IPS-20b (cell line): ENCODE measurements around the gene NEO1.

Experiments used
- H3K27ac ChIP-seq: one replicate; pipeline ENCODE4 v1.5.1; 2013; ENCODE audit warnings: low read length
- H3K27me3 ChIP-seq: 2 replicates; pipeline ENCODE4 v1.6.1; 2013; ENCODE audit warnings: mild to moderate bottlenecking, low read length, inconsistent platforms; ENCODE audit not compliant: insufficient read depth
- H3K36me3 ChIP-seq: 2 replicates; pipeline ENCODE4 v1.6.1; 2013; ENCODE audit warnings: low read depth, mild to moderate bottlenecking, inconsistent platforms, low read length, moderate library complexity; ENCODE audit not compliant: insufficient read depth
- H3K4me1 ChIP-seq: 2 replicates; pipeline ENCODE4 v1.6.1; 2013; ENCODE audit warnings: mild to moderate bottlenecking, control low read depth, inconsistent platforms, low read length, moderate library complexity; ENCODE audit not compliant: insufficient read depth
- H3K4me3 ChIP-seq: 2 replicates; pipeline ENCODE4 v1.5.1; 2013; ENCODE audit warnings: mild to moderate bottlenecking, low read length, inconsistent platforms
- H3K9ac ChIP-seq: 2 replicates; pipeline ENCODE4 v1.6.1; 2013; ENCODE audit warnings: low read depth, mild to moderate bottlenecking, inconsistent platforms, low read length, moderate library complexity
- H3K9me3 ChIP-seq: 2 replicates; pipeline ENCODE4 v1.6.1; 2013; ENCODE audit warnings: mild to moderate bottlenecking, low read depth, low read length, inconsistent platforms; ENCODE audit not compliant: insufficient read depth

NEO1 gene

DNA sequence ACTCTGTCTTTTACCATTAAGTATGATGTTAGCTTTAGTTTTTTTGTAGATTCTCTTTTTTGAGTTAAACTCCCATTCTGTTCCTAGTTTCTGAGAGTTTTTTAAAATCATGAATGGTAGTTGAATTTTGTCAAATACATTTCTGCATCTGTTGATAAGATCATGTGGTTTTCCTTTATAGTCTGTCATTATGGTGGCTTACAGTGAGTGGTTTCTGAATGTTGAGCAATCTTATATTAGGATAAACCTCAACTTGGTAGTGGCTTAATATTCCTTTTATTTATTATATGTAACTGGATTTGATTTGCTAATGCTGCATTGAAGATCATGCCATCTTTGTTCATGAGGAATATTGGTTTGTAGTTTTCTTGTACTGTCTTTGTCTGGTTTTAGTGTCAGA lies 34.8 kb downstream of the NEO1 start:
- no peak overlapping the region for H3K27ac ChIP-seq
- 0 out of 2 replicates have a peak, but pooled peaks cover 3% of the 10 kb centered on the region for H3K9me3 ChIP-seq
- H3K36me3 ChIP-seq = no peaks in the 10 kb centered on the region
- no peak overlapping the region for H3K9ac ChIP-seq
- no peaks in the 10 kb centered on the region for H3K4me1 ChIP-seq
- H3K27me3 ChIP-seq = no peaks in the 10 kb centered on the region
- H3K4me3 ChIP-seq = no peak overlapping the region

DNA sequence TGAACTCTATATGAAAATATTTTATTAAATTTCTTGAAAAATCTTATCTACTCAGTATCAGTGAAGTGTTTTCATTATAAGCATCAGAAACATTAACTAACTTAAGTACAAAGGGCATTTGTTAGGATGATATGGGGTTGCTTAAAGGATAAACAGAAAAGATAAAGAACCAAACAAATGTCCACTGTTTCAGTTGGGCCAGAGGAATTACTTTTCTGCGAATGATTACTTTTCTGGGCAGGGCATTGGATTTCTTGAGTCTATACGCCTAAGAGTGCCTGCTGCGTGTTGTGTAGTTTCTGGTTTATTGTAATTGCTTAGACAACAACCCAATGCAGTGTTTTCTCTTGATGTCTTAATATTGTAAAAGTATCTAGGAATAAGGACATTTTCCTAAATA lies 52.8 kb downstream of the NEO1 start:
- Histone ChIP-seq H3K27me3 (no peaks in the 10 kb centered on the region), H3K36me3 (no peaks in the 10 kb centered on the region), H3K4me1 (peaks cover 4% of the 10 kb centered on the region; the same call in 1 of the 2 replicates), H3K27ac (no peak overlapping the region), H3K9me3 (no peaks in the 10 kb centered on the region), H3K4me3 (no peak overlapping the region), H3K9ac (no peak overlapping the region)

DNA sequence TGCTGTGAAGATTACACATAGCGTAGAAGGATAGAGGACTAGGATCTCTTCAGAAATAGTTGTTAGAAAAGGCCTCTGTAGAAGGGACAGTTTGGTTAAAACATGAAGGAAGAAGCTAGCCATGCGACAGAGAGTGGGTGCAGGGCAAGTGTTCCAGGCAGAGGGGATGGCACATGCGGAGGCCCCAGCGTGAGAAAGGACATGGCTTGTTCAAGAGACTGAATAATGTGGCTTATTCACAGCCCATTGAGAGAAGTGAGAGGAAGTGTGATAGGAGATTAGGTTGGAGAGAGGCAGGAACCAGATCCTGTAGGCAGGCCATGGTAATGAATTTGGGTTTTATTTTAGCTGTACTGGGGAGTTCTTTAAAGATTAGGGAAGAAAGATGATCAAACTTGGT lies 56.4 kb downstream of the NEO1 start:
- Histone ChIP-seq H3K4me3 (no peak overlapping the region), H3K36me3 (no peaks in the 10 kb centered on the region), H3K4me1 (peaks cover 4% of the 10 kb centered on the region; the same call in 1 of the 2 replicates), H3K27me3 (no peaks in the 10 kb centered on the region), H3K27ac (no peak overlapping the region), H3K9ac (no peak overlapping the region), H3K9me3 (no peaks in the 10 kb centered on the region)

DNA sequence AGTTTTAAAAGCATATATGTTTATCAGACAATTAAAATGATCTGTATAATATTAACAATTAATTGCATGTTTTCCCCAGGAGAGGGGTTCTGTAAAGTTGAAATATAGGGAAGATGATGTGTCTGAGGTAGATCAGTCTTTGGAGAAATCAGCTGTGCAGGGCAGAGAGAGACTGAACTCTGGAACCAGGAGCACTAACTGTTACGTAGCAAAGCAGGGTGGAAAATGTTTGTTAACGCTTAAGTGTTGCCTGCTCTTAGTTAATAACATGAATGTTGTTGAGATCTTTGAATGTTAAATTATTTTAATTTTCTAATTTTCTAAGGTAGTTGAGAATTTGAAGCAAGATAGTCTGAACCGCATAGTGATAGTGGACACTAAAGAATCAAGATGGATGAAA lies 57.5 kb downstream of the NEO1 start:
- Histone ChIP-seq H3K27ac (no peak overlapping the region), H3K4me3 (no peak overlapping the region), H3K4me1 (peaks cover 4% of the 10 kb centered on the region; the same call in 1 of the 2 replicates)

GRCh38 chr15:73110201-73110600 lies 57.9 kb downstream of the NEO1 start:
- Histone ChIP-seq H3K4me1 (peaks cover 4% of the 10 kb centered on the region; the same call in 1 of the 2 replicates), H3K36me3 (no peaks in the 10 kb centered on the region), H3K9ac (no peak overlapping the region), H3K27ac (no peak overlapping the region), H3K4me3 (no peak overlapping the region), H3K27me3 (no peaks in the 10 kb centered on the region), H3K9me3 (no peaks in the 10 kb centered on the region)

More for the DNA sequence above, 57.5 kb downstream of the NEO1 start:
- no peak overlapping the region for H3K9ac ChIP-seq
- H3K9me3 ChIP-seq = no peaks in the 10 kb centered on the region
- no peaks in the 10 kb centered on the region for H3K36me3 ChIP-seq
- no peaks in the 10 kb centered on the region for H3K27me3 ChIP-seq

GRCh38 chr15:73114064-73114463 lies 61.8 kb downstream of the NEO1 start:
- Histone ChIP-seq H3K9me3 (no peaks in the 10 kb centered on the region), H3K9ac (no peak overlapping the region), H3K4me1 (no peaks in the 10 kb centered on the region), H3K27ac (no peak overlapping the region), H3K4me3 (no peak overlapping the region), H3K27me3 (no peaks in the 10 kb centered on the region), H3K36me3 (peaks cover 9% of the 10 kb centered on the region; the same call in 1 of the 2 replicates)

GRCh38 chr15:73116164-73116563 lies 63.9 kb downstream of the NEO1 start:
- Histone ChIP-seq H3K4me3 (no peak overlapping the region), H3K4me1 (no peaks in the 10 kb centered on the region), H3K36me3 (peaks cover 9% of the 10 kb centered on the region; the same call in 1 of the 2 replicates), H3K9ac (no peak overlapping the region), H3K27me3 (no peaks in the 10 kb centered on the region), H3K9me3 (no peaks in the 10 kb centered on the region), H3K27ac (no peak overlapping the region)

DNA sequence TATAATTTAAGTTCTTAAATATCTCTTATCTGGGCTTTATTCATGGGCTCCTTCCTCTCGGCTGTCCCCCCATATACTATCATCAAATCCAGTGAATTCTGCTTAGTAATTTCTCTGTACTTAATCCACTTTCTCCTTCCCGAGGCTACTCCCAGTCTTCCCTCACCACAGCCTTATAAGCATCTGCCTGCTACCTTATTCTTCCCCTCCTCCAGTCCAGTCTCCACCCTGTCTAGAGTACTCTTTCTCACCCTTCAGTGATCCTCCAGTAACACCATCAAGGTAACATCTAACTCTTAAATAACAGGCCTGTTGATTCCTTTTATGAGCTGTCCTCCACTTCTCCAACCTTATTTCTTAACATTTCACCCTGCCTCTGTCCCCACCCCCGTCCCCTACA lies 65.8 kb downstream of the NEO1 start:
- H3K9me3 ChIP-seq = no peaks in the 10 kb centered on the region
- no peak overlapping the region for H3K4me3 ChIP-seq
- no peaks in the 10 kb centered on the region for H3K27me3 ChIP-seq
- peaks cover 13% of the 10 kb centered on the region; the same call in 1 of the 2 replicates for H3K36me3 ChIP-seq
- no peak overlapping the region for H3K27ac ChIP-seq
- H3K9ac ChIP-seq = no peak overlapping the region; the same call in 1 of the 2 replicates
- no peaks in the 10 kb centered on the region for H3K4me1 ChIP-seq

- peaks cover 17% of the 10 kb centered on the region; the same call in 1 of the 2 replicates for H3K36me3 ChIP-seq
- H3K9me3 ChIP-seq = no peaks in the 10 kb centered on the region
- H3K27me3 ChIP-seq = no peaks in the 10 kb centered on the region
- no peaks in the 10 kb centered on the region for H3K4me1 ChIP-seq
- H3K27ac ChIP-seq = no peak overlapping the region
- H3K9ac ChIP-seq = no peak overlapping the region
- H3K4me3 ChIP-seq = no peak overlapping the region
Measured at GRCh38 chr15:73119478-73119877, 67.2 kb downstream of the NEO1 start.

GRCh38 chr15:73120269-73120668 lies 68.0 kb downstream of the NEO1 start:
- H3K27me3 ChIP-seq = no peaks in the 10 kb centered on the region
- H3K36me3 ChIP-seq = peaks cover 17% of the 10 kb centered on the region; the same call in 1 of the 2 replicates
- H3K9me3 ChIP-seq = no peaks in the 10 kb centered on the region

DNA sequence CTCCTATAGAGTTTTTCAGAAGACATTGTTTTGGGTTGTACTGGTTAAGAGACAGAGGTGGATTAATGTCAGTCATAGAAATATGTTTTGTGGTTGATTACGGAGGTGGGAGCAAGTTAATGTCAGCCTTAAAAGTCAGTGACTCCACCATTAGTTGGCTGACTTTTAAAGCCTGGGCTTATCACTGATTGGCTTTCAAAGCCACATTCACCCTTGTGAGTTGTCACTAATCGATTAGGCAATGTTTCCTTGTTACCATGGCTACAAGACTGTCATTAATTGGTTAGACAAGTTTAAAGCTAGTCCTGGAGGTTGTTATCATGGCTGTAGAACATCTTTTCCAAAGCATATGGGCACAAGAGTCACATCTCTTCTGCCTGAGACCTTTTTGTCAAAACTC lies 73.0 kb downstream of the NEO1 start:
- Histone ChIP-seq H3K9ac (no peak overlapping the region), H3K4me3 (no peak overlapping the region)

More at GRCh38 chr15:73120269-73120668, 68.0 kb downstream of the NEO1 start:
- no peak overlapping the region for H3K4me3 ChIP-seq
- no peak overlapping the region for H3K27ac ChIP-seq
- no peaks in the 10 kb centered on the region for H3K4me1 ChIP-seq
- no peak overlapping the region for H3K9ac ChIP-seq

DNA sequence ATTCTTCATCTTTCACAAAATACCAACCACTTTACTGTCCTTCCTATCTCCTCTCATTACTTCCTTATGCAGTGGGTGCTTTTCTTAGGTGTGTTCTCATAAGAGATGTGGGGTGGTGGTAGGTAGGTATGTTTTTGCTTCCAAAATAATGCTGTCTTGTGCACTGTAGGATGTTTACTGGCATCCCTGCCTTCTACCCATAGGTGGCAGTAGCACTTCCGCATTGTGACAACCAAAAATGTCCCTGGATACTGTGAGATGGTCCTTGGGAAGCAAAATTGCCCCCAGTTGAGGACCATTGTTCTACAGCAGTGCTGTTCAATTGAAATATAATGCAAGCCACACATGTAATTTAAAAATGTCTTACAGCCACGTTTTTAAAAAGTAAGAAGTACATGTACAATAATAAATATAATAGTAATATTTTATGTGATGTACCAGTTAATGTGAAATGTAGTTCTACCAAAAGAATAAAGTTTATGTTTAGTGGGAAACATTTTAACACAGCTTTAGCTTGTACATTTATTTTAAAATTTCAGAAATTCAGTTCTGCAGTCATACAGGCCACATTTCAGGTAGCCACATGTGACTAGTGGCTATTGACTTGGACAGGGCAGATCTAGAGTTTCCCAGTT lies 75.2 kb downstream of the NEO1 start:
- H3K27ac ChIP-seq = no peak overlapping the region
- no peaks in the 10 kb centered on the region for H3K9me3 ChIP-seq
- H3K9ac ChIP-seq = no peak overlapping the region
- no peak overlapping the region for H3K4me3 ChIP-seq
- H3K4me1 ChIP-seq = no peaks in the 10 kb centered on the region
- no peaks in the 10 kb centered on the region for H3K27me3 ChIP-seq
- H3K36me3 ChIP-seq = peaks cover 32% of the 10 kb centered on the region; the same call in 1 of the 2 replicates

More for the DNA sequence above, 73.0 kb downstream of the NEO1 start:
- H3K4me1 ChIP-seq = no peaks in the 10 kb centered on the region
- H3K36me3 ChIP-seq = peaks cover 27% of the 10 kb centered on the region; the same call in 1 of the 2 replicates
- H3K9me3 ChIP-seq = no peaks in the 10 kb centered on the region
- no peak overlapping the region for H3K27ac ChIP-seq
- H3K27me3 ChIP-seq = no peaks in the 10 kb centered on the region
